ENCODE results near the gene ADAMTS15.

DNA sequence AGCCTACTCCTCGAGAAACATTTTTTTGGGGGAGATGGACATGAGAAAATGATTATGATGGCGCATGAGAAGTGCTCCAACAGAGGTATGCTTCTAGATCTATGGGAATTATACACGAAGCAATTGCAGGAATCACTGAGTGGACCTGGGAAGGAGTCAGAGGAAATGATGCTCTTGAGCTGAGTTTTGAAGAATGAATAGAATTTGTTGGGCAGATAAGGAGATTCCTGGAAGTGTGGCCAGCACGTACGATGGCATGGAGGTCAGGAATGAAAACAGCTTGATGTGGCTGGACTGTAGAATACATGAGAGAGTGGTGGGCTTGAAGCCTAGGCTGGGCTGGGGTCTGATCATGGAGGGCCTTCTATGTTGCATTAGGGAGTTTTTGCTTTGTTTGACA lies 31.7 kb downstream of the ADAMTS15 start:
- TF ChIP-seq CTCF (conservative IDR thresholded peaks at IDR 0.05; ENCODE audit: low read length) (no peak), EZH2phosphoT487 (IDR thresholded peaks at IDR 0.05; ENCODE audit: borderline replicate concordance, low read depth, low read length) (no peak)
